HepG2 (cell line): ENCODE measurements around the gene AXDND1. TPM values are rescaled to one million over a fixed set of nuclear protein-coding genes. Genes with fewer than 3 reads are reported as not detected.

Experiments
- ATAC-seq: fragments of 200-7000 bp; cut with Tn5 transposase; 3 replicates; pipeline ENCODE4 v1.9.1; 2020; ENCODE audit warnings: mild to moderate bottlenecking, moderate library complexity
- BruUV-seq: library from RNA; stranded (reverse); fragments of 400-500 nt; replicated peaks from 2 replicates; lab custom pipeline; 2021; lab: Mats Ljungman, UMichigan
- CTCF ChIA-PET: fragments of 300-600 bp; formaldehyde crosslinking; extraction: SDS; loops from one replicate; lab custom pipeline; 2021; ENCODE audit warnings: low total read pairs, inconsistent platforms, low intra/inter-chr PET ratio; lab: Yijun Ruan, JAX
- POLR2A ChIA-PET: fragments of 350-600 bp; sonication (Branson Sonifier 250); formaldehyde crosslinking; loops from one replicate; lab custom pipeline; 2020; ENCODE audit warnings: antibody characterized with exemption, inconsistent platforms; lab: Yijun Ruan, JAX
- DNase-seq: peaks from one replicate; pipeline ENCODE4 v3.0.0-alpha.2; 2015; ENCODE audit warnings: low spot score
- FAIRE-seq: peaks from 3 replicates; lab custom pipeline; 2011; peaks lifted over from hg19 to GRCh38; lab: Jason Lieb, UNC
- H2AFZ ChIP-seq: one replicate; pipeline ENCODE4 v1.6.1; 2011; ENCODE audit warnings: low read length, inconsistent platforms
- H3K27ac ChIP-seq: fragments of 300-600 bp; 3 replicates; pipeline ENCODE4 v1.8.0; 2011; ENCODE audit warnings: mixed run types, mild to moderate bottlenecking, mixed read lengths, low read length, inconsistent platforms; ENCODE audit not compliant: insufficient read depth; ENCODE audit errors: extremely low read length
- H3K27me3 ChIP-seq, 2 experiments: fragments of 200-600 bp in 1 of 2; 2 replicates in 1 of 2; 3 replicates in 1 of 2; pipeline versions ENCODE4 v1.6.0 to v1.8.0; 2011; ENCODE audit warnings: low read length in 2 of 2, mild to moderate bottlenecking in 2 of 2, moderate library complexity in 2 of 2, inconsistent platforms in 1 of 2; ENCODE audit not compliant: insufficient read depth in 2 of 2, control insufficient read depth in 1 of 2
- H3K36me3 ChIP-seq, 2 experiments: fragments of 200-600 bp in 1 of 2; replicated peaks in 1 of 2; 2 replicates in 1 of 2; 3 replicates in 1 of 2; pipeline versions ENCODE4 v1.5.1 to v1.8.0; 2011; ENCODE audit warnings: low read length in 2 of 2, inconsistent platforms in 1 of 2; ENCODE audit not compliant: insufficient read depth in 2 of 2, control insufficient read depth in 1 of 2
- H3K4me1 ChIP-seq: 2 replicates; pipeline ENCODE4 v1.5.1; 2012; ENCODE audit warnings: low read length, inconsistent platforms; ENCODE audit not compliant: insufficient read depth
- H3K4me2 ChIP-seq: 2 replicates; pipeline ENCODE4 v1.6.0; 2011; ENCODE audit warnings: low read depth, low read length, inconsistent platforms
- H3K4me3 ChIP-seq, 3 experiments: fragments of 200-600 bp in 1 of 3; sonication (generic), shearing (Covaris generic) in 1 of 3; replicated peaks in 1 of 3; 2 replicates each; pipeline ENCODE4 v1.5.1; 2011 to 2016; ENCODE audit warnings: low read length in 3 of 3, inconsistent platforms in 2 of 3, low read depth in 2 of 3, mild to moderate bottlenecking in 2 of 3, control low read depth in 1 of 3, mixed read lengths in 1 of 3; ENCODE audit not compliant: insufficient read depth in 1 of 3
- H3K79me2 ChIP-seq: one replicate; pipeline ENCODE4 v1.6.1; 2011; ENCODE audit warnings: low read length, inconsistent platforms; ENCODE audit not compliant: insufficient read depth
- H3K9ac ChIP-seq: 2 replicates; pipeline ENCODE4 v1.6.0; 2011; ENCODE audit warnings: mild to moderate bottlenecking, low read depth, low read length, inconsistent platforms; ENCODE audit not compliant: insufficient read depth
- H3K9me3 ChIP-seq: 2 replicates; pipeline ENCODE4 v1.5.1; 2012; ENCODE audit warnings: mild to moderate bottlenecking, low read length
- H4K20me1 ChIP-seq: 2 replicates; pipeline ENCODE4 v1.6.0; 2011; ENCODE audit warnings: inconsistent platforms, mild to moderate bottlenecking, low read length, moderate library complexity; ENCODE audit not compliant: insufficient read depth
- ARHGAP35 ChIP-seq: sonication (generic); formaldehyde crosslinking; IDR thresholded peaks from 2 replicates; pipeline ENCODE4 v1.9.0; 2022; ENCODE audit warnings: mild to moderate bottlenecking, inconsistent platforms, moderate library complexity, missing genetic modification reagents, borderline replicate concordance
- ATF7 ChIP-seq, 2 experiments: fragments of 450-650 bp in 1 of 2; sonication (generic) in 1 of 2; formaldehyde crosslinking in 1 of 2; IDR thresholded peaks; 2 replicates each; pipeline versions ENCODE4 v1.4.0 to v1.6.1; 2016 to 2020; ENCODE audit warnings: antibody characterized with exemption in 1 of 2, mild to moderate bottlenecking in 1 of 2, missing genetic modification reagents in 1 of 2
- CREB1 ChIP-seq, 2 experiments: fragments of 450-650 bp in 1 of 2; IDR thresholded peaks; 2 replicates each; pipeline ENCODE4 v1.6.1; 2016 to 2017; ENCODE audit warnings: control low read depth in 1 of 2, mild to moderate bottlenecking in 1 of 2, missing compliant biosample characterization in 1 of 2, missing genetic modification characterization in 1 of 2
- HOXA3 ChIP-seq: sonication (generic); formaldehyde crosslinking; IDR thresholded peaks from 2 replicates; pipeline ENCODE4 v1.5.0; 2020; ENCODE audit warnings: missing genetic modification reagents
- NCOA1 ChIP-seq: sonication (generic); formaldehyde crosslinking; IDR thresholded peaks from 2 replicates; pipeline ENCODE4 v1.9.0; 2021; ENCODE audit warnings: missing genetic modification reagents
- POLR2AphosphoS5 ChIP-seq: IDR thresholded peaks from 2 replicates; pipeline ENCODE4 v1.6.1; 2012; ENCODE audit warnings: low read depth, low read length
- SAP130 ChIP-seq: IDR thresholded peaks from 2 replicates; pipeline ENCODE4 v1.6.1; 2016; ENCODE audit warnings: low read depth
- SP4 ChIP-seq: sonication (generic); formaldehyde crosslinking; IDR thresholded peaks from 2 replicates; pipeline ENCODE4 v1.8.1; 2023; ENCODE audit warnings: mild to moderate bottlenecking, missing genetic modification reagents
- TBL1XR1 ChIP-seq: fragments of 150-350 bp; IDR thresholded peaks from 2 replicates; pipeline ENCODE4 v1.6.1; 2014; ENCODE audit warnings: borderline replicate concordance, low read length; ENCODE audit not compliant: partially characterized antibody
- TRIM24 ChIP-seq: sonication (generic); formaldehyde crosslinking; IDR thresholded peaks from 2 replicates; pipeline ENCODE4 v1.8.0; 2022; ENCODE audit warnings: mild to moderate bottlenecking, missing genetic modification reagents
- ZC3H4 ChIP-seq: sonication (generic); formaldehyde crosslinking; IDR thresholded peaks from 2 replicates; pipeline ENCODE4 v1.4.0; 2020; ENCODE audit warnings: missing genetic modification reagents, borderline replicate concordance
- ZMAT3 ChIP-seq: sonication (generic); formaldehyde crosslinking; conservative IDR thresholded peaks from 2 replicates; pipeline ENCODE4 v1.7.0; 2021; ENCODE audit warnings: missing genetic modification reagents
- ZNF205 ChIP-seq: IDR thresholded peaks from 2 replicates; pipeline ENCODE4 v1.6.1; 2018; ENCODE audit warnings: missing biosample characterization, missing genetic modification reagents
- ZNF207 ChIP-seq: fragments of 450-650 bp; IDR thresholded peaks from 2 replicates; pipeline ENCODE4 v1.6.1; 2016; ENCODE audit warnings: antibody characterized with exemption, borderline replicate concordance
- ZNF724P ChIP-seq: sonication (generic); formaldehyde crosslinking; IDR thresholded peaks from 2 replicates; pipeline ENCODE4 v1.8.0; 2022; ENCODE audit warnings: missing genetic modification reagents, borderline replicate concordance
- WGBS: methylation state at CpG from one replicate; pipeline ENCODE4 v1.1.6; 2017; ENCODE audit warnings: low lambda C conversion rate; 5-methylcytosine and 5-hydroxymethylcytosine counted together
- in situ Hi-C: cut with HindIII; loops from 2 replicates; pipeline ENCODE4 v1.10.0; 2017; ENCODE audit warnings: low pct_unique_long_range_greater_than_20kb; ENCODE audit not compliant: extremely low pct_ligation_motif_present
- intact Hi-C: fragments of 100-400 bp; cut with micrococcal nuclease; formaldehyde crosslinking; loops from one replicate; pipeline ENCODE4 v1.10.0; 2022; ENCODE audit not compliant: unreplicated experiment
- polyA plus RNA-seq, 8 experiments: library from polyadenylated mRNA; depleted of rRNA in 3 of 8; stranded (reverse) in 7 of 8; unstranded in 1 of 8; fragments of >200 nt; fragmentation: Illumina TruSeq in 4 of 8; extraction: Trizol in 4 of 8; gene quantifications; 2 replicates each; pipeline versions ENCODE4 v1.2.1 to v1.2.3, GENCODE V29; 2011 to 2016; ENCODE audit warnings: low read depth in 4 of 8, missing spikeins in 1 of 8, mixed read lengths in 1 of 8; ENCODE audit not compliant: insufficient read depth in 1 of 8
- total RNA-seq, 5 experiments: library from RNA; depleted of rRNA; stranded (reverse); fragments of >200 nt; fragmentation: Illumina TruSeq; extraction: Trizol; gene quantifications; 2 replicates each; pipeline ENCODE4 v1.2.3, GENCODE V29; 2016; ENCODE audit warnings: low read depth in 1 of 5
- TF ChIP-seq, protein P1 (sequence below): sonication (generic); formaldehyde crosslinking; conservative IDR thresholded peaks from 2 replicates; pipeline ENCODE4 v1.5.0; 2020; ENCODE audit warnings: missing genetic modification reagents
- TF ChIP-seq, protein P2 (sequence below): sonication (generic); formaldehyde crosslinking; IDR thresholded peaks from 2 replicates; pipeline ENCODE4 v1.5.0; 2020; ENCODE audit warnings: mild to moderate bottlenecking, missing genetic modification reagents

AXDND1 gene
- total and polyA plus RNA-seq, 2 of the 13 experiments (the other 11 are each of a cell fraction or from before 2014, with no cell fraction given) = 0.15 to 0.40 TPM

GRCh38 chr1:179490611-179491010 is 124.8 kb downstream of the AXDND1 start:
- Histone ChIP-seq H3K9me3 (peaks cover 7% of the 10 kb centered on the region; the same call in 1 of the 2 replicates), H3K4me1 (no peaks in the 10 kb centered on the region), H3K9ac (no peak overlapping the region), H3K4me3 (no peak overlapping the region), H3K27ac (no peak overlapping the region), H4K20me1 (no peaks in the 10 kb centered on the region), H2AFZ (no peak overlapping the region)
- CTCF ChIA-PET = no interaction called here
- no TSS peak for BruUV-seq
- in situ Hi-C loops = no loop called here
- no peak for ATAC-seq
- TF ChIP-seq TBL1XR1 (no peak), CREB1 (IDR thresholded peaks at IDR 0.05) (0 out of 2 replicates have a peak, but pooled peaks have one; percentile 22), CREB1 (CRISPR knock-in tag; IDR thresholded peaks at IDR 0.05) (no peak), SP4 (no peak), ATF7 (IDR thresholded peaks at IDR 0.05) (peak; percentile 91), ATF7 (CRISPR knock-in tag; IDR thresholded peaks at IDR 0.05) (no peak)
- TF ChIP-seq, protein P1, sequence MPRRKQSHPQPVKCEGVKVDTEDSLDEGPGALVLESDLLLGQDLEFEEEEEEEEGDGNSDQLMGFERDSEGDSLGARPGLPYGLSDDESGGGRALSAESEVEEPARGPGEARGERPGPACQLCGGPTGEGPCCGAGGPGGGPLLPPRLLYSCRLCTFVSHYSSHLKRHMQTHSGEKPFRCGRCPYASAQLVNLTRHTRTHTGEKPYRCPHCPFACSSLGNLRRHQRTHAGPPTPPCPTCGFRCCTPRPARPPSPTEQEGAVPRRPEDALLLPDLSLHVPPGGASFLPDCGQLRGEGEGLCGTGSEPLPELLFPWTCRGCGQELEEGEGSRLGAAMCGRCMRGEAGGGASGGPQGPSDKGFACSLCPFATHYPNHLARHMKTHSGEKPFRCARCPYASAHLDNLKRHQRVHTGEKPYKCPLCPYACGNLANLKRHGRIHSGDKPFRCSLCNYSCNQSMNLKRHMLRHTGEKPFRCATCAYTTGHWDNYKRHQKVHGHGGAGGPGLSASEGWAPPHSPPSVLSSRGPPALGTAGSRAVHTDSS (CRISPR knock-in tag) = no peak
- TF ChIP-seq, all 625 proteins: peak for 2
- no peaks in the 10 kb centered on the region for H3K79me2 ChIP-seq
- intact Hi-C loops = no loop called here
- H3K4me2 ChIP-seq = no peak overlapping the region
- 50% methylated on average over 1 of the region's 1 CpG for WGBS
- H3K27me3 ChIP-seq = no peaks in the 10 kb centered on the region
- POLR2A ChIA-PET = no interaction called here
- H3K36me3 ChIP-seq = no peaks in the 10 kb centered on the region
- FAIRE-seq = no peak
- DNase-seq = no peak

DNA sequence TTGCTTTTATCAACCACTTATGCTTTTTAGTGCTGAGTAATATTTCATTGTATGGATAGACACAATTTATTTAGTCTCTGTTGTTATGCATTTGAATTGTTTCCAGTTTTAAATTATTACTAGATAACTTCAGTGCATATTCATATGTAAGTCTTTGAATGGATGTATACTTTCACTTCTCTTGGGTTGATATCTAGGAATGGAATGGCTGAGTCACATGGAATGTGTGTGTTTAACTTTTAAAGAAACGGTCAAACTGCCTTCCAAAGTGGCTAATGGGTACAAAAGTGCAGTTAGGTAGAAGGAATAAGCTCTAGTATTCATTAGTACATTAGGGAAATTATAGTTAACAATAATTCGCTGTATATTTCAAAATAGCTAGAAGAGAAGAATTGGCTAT is 127.6 kb downstream of the AXDND1 start:
- H3K4me3 ChIP-seq = no peak overlapping the region
- H3K27ac ChIP-seq = no peak overlapping the region
- intact Hi-C loops (no loop called here), in situ Hi-C loops (no loop called here)
- BruUV-seq = no TSS peak
- WGBS = 2% methylated on average over 2 of the region's 2 CpGs
- H3K27me3 ChIP-seq = no peaks in the 10 kb centered on the region
- no peaks in the 10 kb centered on the region for H4K20me1 ChIP-seq
- TF ChIP-seq, protein P2, sequence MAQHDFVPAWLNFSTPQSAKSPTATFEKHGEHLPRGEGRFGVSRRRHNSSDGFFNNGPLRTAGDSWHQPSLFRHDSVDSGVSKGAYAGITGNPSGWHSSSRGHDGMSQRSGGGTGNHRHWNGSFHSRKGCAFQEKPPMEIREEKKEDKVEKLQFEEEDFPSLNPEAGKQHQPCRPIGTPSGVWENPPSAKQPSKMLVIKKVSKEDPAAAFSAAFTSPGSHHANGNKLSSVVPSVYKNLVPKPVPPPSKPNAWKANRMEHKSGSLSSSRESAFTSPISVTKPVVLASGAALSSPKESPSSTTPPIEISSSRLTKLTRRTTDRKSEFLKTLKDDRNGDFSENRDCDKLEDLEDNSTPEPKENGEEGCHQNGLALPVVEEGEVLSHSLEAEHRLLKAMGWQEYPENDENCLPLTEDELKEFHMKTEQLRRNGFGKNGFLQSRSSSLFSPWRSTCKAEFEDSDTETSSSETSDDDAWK (CRISPR knock-in tag) = no peak
- TF ChIP-seq SAP130 = no peak
- no peak for TF ChIP-seq ZMAT3
- no peak for TF ChIP-seq HOXA3
- TF ChIP-seq NCOA1 = no peak
- TF ChIP-seq POLR2AphosphoS5 = no peak
- no peak for TF ChIP-seq TRIM24 (CRISPR knock-in tag)
- TF ChIP-seq ZC3H4 (CRISPR knock-in tag) = no peak
- no peak for TF ChIP-seq ZNF724P
- TF ChIP-seq ZNF205 (CRISPR knock-in tag) = no peak
- no peak for TF ChIP-seq ARHGAP35 (CRISPR knock-in tag)
- TF ChIP-seq ZNF207 = no peak
- no peak overlapping the region for H3K9ac ChIP-seq
- H3K36me3 ChIP-seq = no peaks in the 10 kb centered on the region
- no peak overlapping the region for H3K4me2 ChIP-seq
- no peak for ATAC-seq
- H3K9me3 ChIP-seq = no peaks in the 10 kb centered on the region
- FAIRE-seq = no peak
- no peak for DNase-seq
- ChIA-PET POLR2A (no interaction called here), CTCF (no interaction called here)
- H2AFZ ChIP-seq = no peak overlapping the region
- H3K79me2 ChIP-seq = no peaks in the 10 kb centered on the region
- no peaks in the 10 kb centered on the region for H3K4me1 ChIP-seq
